Mammary epithelial cell (primary cell): ENCODE data around the gene DRC7.

ENCODE experiments used
- CTCF ChIP-seq, 2 donors: IDR thresholded peaks in 1 of 2; conservative IDR thresholded peaks in 1 of 2; 2 replicates each; pipeline ENCODE4 v1.5.1; 2011 to 2012; ENCODE audit warnings: inconsistent platforms in 2 of 2, low read length in 2 of 2, mild to moderate bottlenecking in 2 of 2, control low read depth in 1 of 2, low read depth in 1 of 2; ENCODE audit not compliant: insufficient read depth in 1 of 2; ENCODE audit errors: extremely low read depth in 1 of 2
- EZH2 ChIP-seq: IDR thresholded peaks from 2 replicates; pipeline ENCODE4 v1.6.1; 2012; ENCODE audit warnings: low read length, inconsistent platforms, borderline replicate concordance

- TF ChIP-seq CTCF (conservative IDR thresholded peaks at IDR 0.05 in 1 of 2, IDR thresholded peaks at IDR 0.05 in 1 of 2; ENCODE audit: extremely low read depth in 1 of 2, insufficient read depth in 1 of 2, low read depth in 1 of 2, low read length in 2 of 2) (no peak), EZH2 (no peak)
Observed at GRCh38 chr16:57677622-57678369, 16.8 kb upstream of the DRC7 start.
